HG03469 (cell line): Measurements from ENCODE around the gene IL10RB.

Experiments
- ATAC-seq: cut with Tn5 transposase; IDR thresholded peaks from one replicate; pipeline ENCODE4 v1.9.1; 2021; ENCODE audit warnings: mild to moderate bottlenecking, moderate library complexity, moderate number of reproducible peaks; ENCODE audit not compliant: unreplicated experiment

Gene IL10RB

DNA sequence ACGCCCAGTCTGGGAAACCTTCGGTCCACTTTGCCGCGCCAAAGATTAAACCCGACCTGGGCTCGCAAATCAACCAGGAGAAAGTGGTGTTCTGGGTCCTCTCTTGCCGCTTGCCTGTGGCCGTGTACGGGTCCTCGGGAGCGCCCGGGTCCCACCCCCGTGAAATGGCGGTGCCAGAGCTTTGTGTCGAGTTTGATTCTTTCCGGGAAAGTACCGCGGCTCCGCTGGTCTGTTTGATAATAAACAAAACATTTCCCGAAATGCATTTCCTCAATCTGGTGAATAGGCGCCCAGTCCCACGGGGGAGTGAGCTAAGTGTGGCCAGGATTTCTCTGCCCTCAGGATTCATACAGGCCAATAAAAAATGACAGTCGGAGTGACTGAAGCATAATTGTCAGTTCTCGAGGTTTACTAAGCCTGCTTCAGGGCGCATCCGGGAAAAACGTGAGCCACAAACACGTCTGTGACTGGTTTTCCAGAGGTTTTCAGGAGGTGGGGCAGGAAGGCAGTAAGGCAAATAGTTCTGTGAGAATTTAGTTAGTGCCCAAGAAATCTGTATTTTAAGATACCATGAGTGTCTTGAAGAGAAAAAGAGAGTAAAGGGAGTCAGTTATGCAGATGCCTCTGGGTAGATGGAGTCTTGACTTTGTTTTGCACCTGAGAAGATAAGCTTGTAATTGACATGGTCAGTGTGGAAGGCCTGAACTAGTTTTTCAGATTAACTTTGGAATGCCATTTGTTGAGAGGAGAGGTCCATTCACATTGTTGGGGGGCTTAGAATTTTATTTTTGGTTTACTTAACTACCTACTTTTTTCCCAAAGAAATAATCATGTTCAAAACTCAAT lies 59.3 kb downstream of the IL10RB start:
- ATAC-seq = peak; percentile 16

- ATAC-seq = no peak
These were observed 61.2 kb downstream of the IL10RB start for GRCh38 chr21:33327326-33327725.

- no peak for ATAC-seq
These were observed 61.7 kb downstream of the IL10RB start for GRCh38 chr21:33327792-33328433.

DNA sequence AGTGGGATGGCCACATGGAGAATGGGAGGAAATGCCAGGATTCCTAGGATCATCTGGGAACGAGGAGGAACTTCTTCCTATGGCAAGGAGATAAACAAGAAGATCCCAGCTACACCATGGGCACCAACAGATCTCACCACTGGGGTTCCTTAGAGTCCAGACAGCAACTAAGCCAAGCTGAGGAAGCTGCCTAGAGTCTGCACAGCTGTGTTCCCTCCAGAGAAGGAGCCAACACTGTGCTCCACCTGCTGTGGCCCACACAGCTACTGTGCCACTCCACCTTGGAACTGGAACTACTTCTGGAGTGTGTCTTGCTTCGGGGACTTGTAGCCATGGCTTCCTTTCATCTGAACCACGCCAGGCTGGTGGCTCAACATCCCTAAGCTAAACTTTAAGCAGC lies 64.6 kb downstream of the IL10RB start:
- no peak for ATAC-seq

DNA sequence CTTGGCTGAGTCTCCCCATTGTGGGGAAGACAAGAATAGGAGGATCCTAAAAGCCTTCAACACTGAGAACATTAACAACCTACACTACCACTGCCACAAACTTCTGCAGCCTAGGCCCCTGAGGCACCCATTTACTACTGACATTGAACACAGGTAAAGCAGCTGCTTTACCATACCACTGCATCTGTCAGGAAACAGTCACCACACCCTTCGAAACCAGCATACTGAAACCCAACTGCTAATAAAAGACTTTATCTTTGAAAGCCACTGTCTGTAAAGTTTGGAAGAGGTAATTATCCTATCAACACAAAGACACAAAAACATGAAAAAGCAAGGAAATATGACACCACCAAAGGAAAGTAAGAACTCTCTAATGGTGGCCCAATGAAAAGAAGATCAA lies 66.0 kb downstream of the IL10RB start:
- peak; percentile 72 for ATAC-seq

DNA sequence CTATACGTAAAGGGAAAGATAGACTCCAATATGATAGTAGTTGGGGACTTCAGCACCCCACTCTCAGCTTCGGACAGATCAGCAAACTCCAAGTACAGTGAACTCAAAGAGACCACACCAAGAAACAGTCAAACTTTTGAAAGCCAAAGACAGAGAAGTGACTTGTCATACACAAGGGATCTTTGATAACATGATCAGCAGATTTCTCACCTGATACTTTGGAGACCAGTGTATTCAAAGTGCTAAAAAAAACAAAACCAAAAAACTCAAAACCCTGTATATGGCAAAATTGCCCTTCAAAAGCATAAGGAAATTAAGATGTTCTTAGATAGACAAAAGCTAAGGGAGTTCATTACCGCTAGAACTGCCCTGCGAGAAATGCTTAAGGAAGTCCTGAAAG lies 68.0 kb downstream of the IL10RB start:
- ATAC-seq = no peak

DNA sequence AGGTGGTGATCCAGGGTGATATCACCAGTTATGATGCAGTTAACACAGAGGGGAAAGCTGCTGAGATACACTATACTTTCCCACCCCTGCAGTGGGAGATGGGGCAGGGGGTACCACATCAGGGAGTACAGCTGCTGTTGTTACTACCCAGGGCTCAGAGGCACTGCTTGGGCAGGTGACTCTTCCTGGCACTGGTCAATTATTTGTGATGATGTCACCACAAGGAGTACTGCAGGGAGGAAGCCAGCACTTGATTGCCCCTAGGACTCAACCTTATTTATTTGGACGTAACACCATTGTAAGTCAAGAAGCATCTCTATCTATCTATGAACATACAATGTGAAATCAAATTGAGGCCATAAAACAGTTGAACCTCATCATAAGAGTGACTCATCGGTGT lies 68.7 kb downstream of the IL10RB start:
- no peak for ATAC-seq

GRCh38 chr21:33339135-33339534 lies 73.0 kb downstream of the IL10RB start:
- ATAC-seq = no peak

DNA sequence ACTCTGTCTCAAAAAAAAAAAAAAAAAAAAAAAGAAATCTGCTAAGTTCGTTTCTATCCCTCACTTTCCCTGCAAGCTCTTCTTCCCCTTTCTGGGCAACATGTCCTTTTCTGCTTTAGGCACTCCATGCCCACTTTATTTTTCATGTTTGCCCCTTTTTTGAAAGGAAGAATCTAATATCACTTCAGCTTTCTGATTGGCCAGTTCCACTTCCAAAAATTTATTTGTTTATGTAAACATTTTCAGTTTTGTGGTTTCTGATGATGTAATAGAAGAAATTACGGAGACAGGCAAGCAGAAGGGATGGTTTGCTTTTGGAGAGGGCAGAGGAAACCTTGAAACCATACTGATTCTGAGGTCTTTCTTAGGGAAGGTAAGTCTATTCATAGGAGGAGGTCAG lies 73.8 kb downstream of the IL10RB start:
- no peak for ATAC-seq

- no peak for ATAC-seq
These were observed 79.6 kb downstream of the IL10RB start for GRCh38 chr21:33345751-33346238.
